HFFc6 (cell line): ENCODE measurements around the gene ZDHHC22. TPM values are rescaled to one million over a fixed set of nuclear protein-coding genes. Genes with fewer than 3 reads are reported as not detected.

Experiments
- DNase-seq: peaks from one replicate; pipeline ENCODE4 v3.0.0-alpha.2; 2018
- H3K27ac Mint-ChIP-seq: 2 replicates; pipeline ENCODE4 v1.8.0; 2020; ENCODE audit warnings: mild to moderate bottlenecking, mixed read lengths
- H3K27me3 Mint-ChIP-seq: 2 replicates; pipeline ENCODE4 v1.8.0; 2021; ENCODE audit warnings: mild to moderate bottlenecking, moderate library complexity, mixed read lengths; ENCODE audit not compliant: insufficient read depth
- H3K36me3 Mint-ChIP-seq: 2 replicates; pipeline ENCODE4 v1.8.0; 2021; ENCODE audit warnings: low read depth, mixed read lengths
- H3K4me1 Mint-ChIP-seq: 2 replicates; pipeline ENCODE4 v1.8.0; 2020; ENCODE audit warnings: low read depth, mixed read lengths
- H3K4me3 Mint-ChIP-seq: 2 replicates; pipeline ENCODE4 v1.8.0; 2020; ENCODE audit warnings: mild to moderate bottlenecking, moderate library complexity, mixed read lengths
- H3K9me3 Mint-ChIP-seq: 2 replicates; pipeline ENCODE4 v1.8.0; 2020; ENCODE audit warnings: mild to moderate bottlenecking, mixed read lengths
- total RNA-seq, 6 experiments: library from RNA; stranded (reverse); fragmentation: NEBNext Ultra II Directional; extraction: Animal tissue kit (Norgen Biotek cat#: 25700); gene quantifications; 2 replicates in 1 of 6; 3 replicates in 5 of 6; pipeline ENCODE4 v1.2.3, GENCODE V29; 2021
- TF ChIP-seq, protein P1 (sequence below): fragments of 200-600 bp; sonication (generic); IDR thresholded peaks from 2 replicates; pipeline ENCODE4 v1.5.0; 2021; ENCODE audit warnings: antibody characterized with exemption, mild to moderate bottlenecking

Gene ZDHHC22
- total RNA-seq, 6 experiments from 2014 or later: not detected

DNA sequence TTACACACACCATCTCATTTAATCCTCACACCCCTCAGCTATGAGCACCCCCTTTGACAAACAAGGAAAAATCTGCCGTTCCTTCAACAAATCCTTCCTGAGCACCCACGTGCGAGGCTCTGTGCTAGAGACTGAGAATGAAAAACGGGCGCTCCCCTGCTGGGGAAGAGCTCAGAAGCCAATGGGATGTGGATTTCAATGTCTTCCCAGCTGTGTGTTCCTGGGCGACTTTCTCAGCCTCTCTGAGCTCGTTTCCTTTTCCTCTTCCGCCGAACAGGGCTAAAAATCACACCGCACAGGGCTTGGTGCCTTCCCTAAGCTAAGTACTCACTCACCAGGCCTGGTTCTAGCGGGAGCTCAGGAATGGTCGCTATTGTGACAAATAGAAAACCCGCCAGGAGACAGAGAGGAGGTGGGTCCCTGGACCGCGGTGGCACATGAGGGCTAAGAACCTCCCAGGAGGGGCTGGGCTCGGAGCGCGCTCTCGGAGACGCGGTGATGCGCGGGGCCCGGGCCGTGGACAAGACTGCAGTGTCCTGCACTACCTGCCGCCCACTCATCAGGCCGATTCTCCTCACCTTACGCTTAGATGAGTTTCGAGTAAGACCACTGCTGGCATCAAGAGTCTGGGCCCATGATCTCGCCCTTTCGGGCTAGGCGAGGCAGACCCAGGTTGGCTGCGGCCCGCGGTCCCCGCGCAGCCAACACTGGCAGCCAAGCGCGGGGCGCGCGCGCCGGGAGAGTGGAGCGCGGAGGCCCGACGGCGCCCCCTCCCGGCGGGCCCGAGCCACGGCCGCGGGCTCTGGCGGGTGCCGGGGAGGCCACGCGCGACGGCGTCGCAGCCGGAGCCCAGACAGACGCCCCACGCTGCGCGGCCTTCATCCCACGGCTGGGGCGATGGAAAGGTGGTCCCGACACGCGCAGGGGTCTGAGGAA is 17.0 kb downstream of the ZDHHC22 start:
- peak overlapping the region; percentile 74 for H3K4me3 Mint-ChIP-seq
- no peaks in the 10 kb centered on the region for H3K36me3 Mint-ChIP-seq
- H3K27ac Mint-ChIP-seq: no peak overlapping the region
- H3K4me1 Mint-ChIP-seq: peaks cover 6% of the 10 kb centered on the region; the same call in 1 of the 2 replicates
- no peaks in the 10 kb centered on the region for H3K9me3 Mint-ChIP-seq
- peak; percentile 4 for DNase-seq
- peaks cover 20% of the 10 kb centered on the region for H3K27me3 Mint-ChIP-seq
- TF ChIP-seq, protein P1, sequence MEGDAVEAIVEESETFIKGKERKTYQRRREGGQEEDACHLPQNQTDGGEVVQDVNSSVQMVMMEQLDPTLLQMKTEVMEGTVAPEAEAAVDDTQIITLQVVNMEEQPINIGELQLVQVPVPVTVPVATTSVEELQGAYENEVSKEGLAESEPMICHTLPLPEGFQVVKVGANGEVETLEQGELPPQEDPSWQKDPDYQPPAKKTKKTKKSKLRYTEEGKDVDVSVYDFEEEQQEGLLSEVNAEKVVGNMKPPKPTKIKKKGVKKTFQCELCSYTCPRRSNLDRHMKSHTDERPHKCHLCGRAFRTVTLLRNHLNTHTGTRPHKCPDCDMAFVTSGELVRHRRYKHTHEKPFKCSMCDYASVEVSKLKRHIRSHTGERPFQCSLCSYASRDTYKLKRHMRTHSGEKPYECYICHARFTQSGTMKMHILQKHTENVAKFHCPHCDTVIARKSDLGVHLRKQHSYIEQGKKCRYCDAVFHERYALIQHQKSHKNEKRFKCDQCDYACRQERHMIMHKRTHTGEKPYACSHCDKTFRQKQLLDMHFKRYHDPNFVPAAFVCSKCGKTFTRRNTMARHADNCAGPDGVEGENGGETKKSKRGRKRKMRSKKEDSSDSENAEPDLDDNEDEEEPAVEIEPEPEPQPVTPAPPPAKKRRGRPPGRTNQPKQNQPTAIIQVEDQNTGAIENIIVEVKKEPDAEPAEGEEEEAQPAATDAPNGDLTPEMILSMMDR: peak; percentile 85

DNA sequence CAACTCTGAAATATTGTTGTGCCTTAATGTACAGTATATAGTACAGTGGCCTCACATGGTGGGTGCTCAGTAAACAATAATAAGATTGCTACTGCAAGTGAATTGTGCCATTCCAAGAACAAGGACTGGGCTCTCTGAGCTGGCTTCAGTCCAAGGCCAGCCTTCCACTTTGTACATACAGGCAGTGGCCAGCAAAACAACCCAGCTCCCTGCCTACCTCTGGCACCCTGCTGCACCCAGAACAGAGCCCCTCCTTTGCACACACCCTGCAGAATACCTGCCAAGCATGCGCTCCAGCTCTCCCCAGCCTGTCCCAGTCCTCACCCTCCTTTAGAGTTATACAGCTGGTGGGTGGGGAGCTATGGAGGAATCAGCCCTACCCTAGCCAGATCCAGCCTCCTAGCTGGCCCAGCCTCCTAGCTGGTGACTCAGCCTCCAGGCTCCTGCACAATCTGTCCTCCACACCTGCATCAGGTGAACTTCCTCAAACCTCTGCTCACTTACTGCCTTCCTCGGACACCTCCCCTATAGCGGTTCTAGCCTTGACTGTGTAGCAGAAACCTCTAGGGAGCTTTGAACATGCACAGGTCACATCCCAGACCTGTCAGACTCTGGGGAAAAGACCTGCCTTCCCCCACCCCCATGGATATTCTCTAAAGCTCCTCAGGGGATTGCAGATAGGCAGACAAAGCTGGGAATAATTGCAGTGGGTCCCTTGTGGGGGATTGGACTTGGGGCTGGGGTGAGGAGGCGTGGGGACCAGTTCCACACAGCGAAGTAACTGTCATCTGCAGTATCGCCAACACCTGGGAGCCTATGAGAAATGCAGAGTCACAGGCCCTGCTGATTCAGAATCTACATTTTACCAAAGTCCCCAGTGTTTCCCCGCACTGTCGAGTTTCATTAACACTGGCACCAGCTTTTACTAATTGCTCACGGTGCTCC is 17.9 kb downstream of the ZDHHC22 start:
- Mint-ChIP-seq H3K27me3 (peaks cover 15% of the 10 kb centered on the region), H3K27ac (no peak overlapping the region), H3K9me3 (no peaks in the 10 kb centered on the region), H3K4me1 (peaks cover 5% of the 10 kb centered on the region; the same call in 1 of the 2 replicates), H3K36me3 (no peaks in the 10 kb centered on the region), H3K4me3 (peak overlapping the region; percentile 74; the same call in 1 of the 2 replicates)
- DNase-seq: no peak
- TF ChIP-seq, protein P1: no peak

DNA sequence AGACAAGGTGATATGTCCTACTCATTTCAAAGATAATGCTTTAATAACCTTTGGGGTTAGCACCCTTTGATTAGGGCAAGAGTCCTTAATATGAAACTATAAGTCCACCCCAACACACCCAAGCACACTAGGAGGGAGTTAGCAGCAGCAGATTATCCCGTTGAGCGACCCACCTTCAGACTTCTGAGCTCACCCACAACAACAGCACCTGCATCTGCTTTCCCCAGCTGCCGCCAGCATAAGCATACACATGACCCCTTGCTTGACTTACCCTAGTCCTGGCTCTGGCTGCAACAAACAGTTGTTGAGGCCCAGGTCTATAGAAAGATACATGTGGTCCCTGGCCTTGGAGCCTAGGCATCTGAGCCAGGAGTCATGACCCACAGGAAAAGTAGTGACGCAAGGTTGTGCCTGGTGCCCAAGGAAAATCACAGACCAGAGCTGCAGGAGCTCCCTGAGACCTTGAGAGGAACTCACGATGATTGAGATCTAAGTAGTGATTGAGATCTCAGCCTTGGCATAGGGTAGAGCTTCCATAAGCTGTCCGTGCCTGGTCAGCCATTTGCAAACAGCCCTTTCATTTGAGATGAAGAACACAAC is 19.0 kb downstream of the ZDHHC22 start:
- TF ChIP-seq, protein P1: no peak
- H3K9me3 Mint-ChIP-seq: no peaks in the 10 kb centered on the region
- no peak overlapping the region for H3K27ac Mint-ChIP-seq
- H3K27me3 Mint-ChIP-seq: peaks cover 14% of the 10 kb centered on the region
- no peaks in the 10 kb centered on the region for H3K36me3 Mint-ChIP-seq
- no peak overlapping the region for H3K4me3 Mint-ChIP-seq
- DNase-seq: no peak
- H3K4me1 Mint-ChIP-seq: no peaks in the 10 kb centered on the region

DNA sequence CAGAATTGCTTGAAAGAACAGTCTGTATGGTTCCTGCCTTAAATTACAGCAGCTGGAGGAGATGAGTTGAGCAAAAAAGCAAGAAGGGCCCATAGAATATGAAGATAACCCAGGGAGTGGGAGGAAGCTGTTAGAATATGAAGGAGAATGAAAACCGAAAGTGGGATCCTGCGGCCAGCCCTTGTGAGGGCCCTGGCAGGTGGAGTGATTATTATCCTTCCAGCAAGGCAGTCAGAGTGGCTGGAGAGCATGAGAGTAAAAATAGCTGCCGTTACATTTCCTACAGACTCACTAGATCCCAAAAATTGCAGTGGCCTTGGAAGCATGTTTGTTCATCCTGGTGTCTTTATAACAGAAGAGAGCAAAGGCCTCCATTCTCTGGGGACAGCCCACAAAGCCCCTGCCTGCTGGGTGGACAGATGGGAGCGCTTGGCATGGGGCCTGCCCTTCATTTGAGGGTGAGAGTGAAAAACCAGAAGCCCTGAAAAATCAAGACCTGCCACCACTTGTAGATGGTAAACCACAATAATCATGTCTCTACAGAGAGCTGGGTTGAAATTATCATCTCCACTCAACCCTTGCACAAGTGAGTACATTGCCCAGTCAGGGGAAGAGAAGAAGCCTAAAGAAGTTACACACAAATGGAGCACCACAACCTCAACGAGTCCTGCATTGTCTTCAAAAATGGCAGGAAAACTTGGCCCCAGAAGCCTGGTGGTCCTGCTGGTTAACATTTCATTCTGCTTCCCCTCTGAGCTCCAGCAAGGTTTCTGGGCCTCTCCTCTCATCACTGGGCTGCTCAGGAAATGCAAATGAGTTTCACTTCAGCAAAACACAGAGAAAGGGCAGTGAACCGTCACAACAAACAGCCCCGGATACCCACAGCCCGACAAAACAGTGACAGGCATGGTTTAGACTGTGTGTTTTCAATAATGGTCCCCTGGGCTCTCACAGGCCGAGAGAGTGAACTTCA is 20.5 kb downstream of the ZDHHC22 start:
- no peak overlapping the region for H3K27ac Mint-ChIP-seq
- no peaks in the 10 kb centered on the region for H3K4me1 Mint-ChIP-seq
- TF ChIP-seq, protein P1: no peak
- no peak overlapping the region for H3K4me3 Mint-ChIP-seq
- H3K36me3 Mint-ChIP-seq: no peaks in the 10 kb centered on the region
- H3K9me3 Mint-ChIP-seq: no peaks in the 10 kb centered on the region
- H3K27me3 Mint-ChIP-seq: peaks cover 4% of the 10 kb centered on the region
- DNase-seq: no peak
